ENCODE measurements around the gene SELENOI. TPM values are rescaled to one million over a fixed set of nuclear protein-coding genes. Genes with fewer than 3 reads are reported as not detected.

SELENOI gene
- total RNA-seq, 2 experiments from 2014 or later, result 27.7 to 31.5 TPM

DNA sequence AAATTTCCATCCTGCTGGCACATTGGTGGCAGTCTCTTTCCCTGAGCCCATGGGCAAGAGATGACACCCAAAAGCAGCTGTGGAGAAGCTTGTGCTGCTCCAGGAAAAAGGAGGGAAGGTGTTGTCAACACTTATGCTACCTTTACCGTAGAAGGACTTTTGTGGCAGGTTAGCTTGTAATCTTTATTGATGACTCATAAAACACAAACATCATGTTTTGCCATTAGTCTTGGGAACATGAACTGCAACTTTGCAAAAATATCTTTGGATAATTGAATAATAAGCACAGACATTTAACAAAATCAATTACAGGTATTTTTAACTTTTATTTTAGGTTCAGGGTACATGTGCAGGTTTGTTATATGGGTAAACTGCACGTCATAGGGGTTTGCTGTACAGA lies 89.2 kb downstream of the SELENOI start:
- TF ChIP-seq, protein P1, sequence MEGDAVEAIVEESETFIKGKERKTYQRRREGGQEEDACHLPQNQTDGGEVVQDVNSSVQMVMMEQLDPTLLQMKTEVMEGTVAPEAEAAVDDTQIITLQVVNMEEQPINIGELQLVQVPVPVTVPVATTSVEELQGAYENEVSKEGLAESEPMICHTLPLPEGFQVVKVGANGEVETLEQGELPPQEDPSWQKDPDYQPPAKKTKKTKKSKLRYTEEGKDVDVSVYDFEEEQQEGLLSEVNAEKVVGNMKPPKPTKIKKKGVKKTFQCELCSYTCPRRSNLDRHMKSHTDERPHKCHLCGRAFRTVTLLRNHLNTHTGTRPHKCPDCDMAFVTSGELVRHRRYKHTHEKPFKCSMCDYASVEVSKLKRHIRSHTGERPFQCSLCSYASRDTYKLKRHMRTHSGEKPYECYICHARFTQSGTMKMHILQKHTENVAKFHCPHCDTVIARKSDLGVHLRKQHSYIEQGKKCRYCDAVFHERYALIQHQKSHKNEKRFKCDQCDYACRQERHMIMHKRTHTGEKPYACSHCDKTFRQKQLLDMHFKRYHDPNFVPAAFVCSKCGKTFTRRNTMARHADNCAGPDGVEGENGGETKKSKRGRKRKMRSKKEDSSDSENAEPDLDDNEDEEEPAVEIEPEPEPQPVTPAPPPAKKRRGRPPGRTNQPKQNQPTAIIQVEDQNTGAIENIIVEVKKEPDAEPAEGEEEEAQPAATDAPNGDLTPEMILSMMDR (IDR thresholded peaks at IDR 0.05), result no peak
- H3K9me3 Mint-ChIP-seq, result no peaks in the 10 kb centered on the region
- no peaks in the 10 kb centered on the region for H3K4me1 Mint-ChIP-seq (ENCODE audit: low read depth)
- peaks cover 16% of the 10 kb centered on the region for H3K27me3 Mint-ChIP-seq
- no peaks in the 10 kb centered on the region for H3K36me3 ChIP-seq (ENCODE audit: insufficient read depth, low read length)
- H3K4me3 Mint-ChIP-seq, result no peak overlapping the region
- ATAC-seq (ENCODE audit: poor library complexity) (no peak), DNase-seq (no peak)
- no peak overlapping the region for H3K4me3 ChIP-seq (ENCODE audit: low read length)
- no peaks in the 10 kb centered on the region for H3K27me3 ChIP-seq (ENCODE audit: control insufficient read depth in 1 of 2, insufficient read depth in 2 of 2, low read length in 2 of 2)
- H3K9me3 ChIP-seq (ENCODE audit: control insufficient read depth in 1 of 2, insufficient read depth in 1 of 2, low read length in 2 of 2), result no peaks in the 10 kb centered on the region
- intact Hi-C loops (cut with DNase I, micrococcal nuclease), result no loop called here
- no peaks in the 10 kb centered on the region for H3K4me1 ChIP-seq (ENCODE audit: insufficient read depth, low read length)
- H3K27ac Mint-ChIP-seq, result no peak overlapping the region
- ChIA-PET POLR2A (no interaction called here), CTCF (no interaction called here)
- no peak overlapping the region for H3K27ac ChIP-seq (ENCODE audit: low read depth in 1 of 2, low read length in 2 of 2)
- H3K36me3 Mint-ChIP-seq (ENCODE audit: low read depth), result no peaks in the 10 kb centered on the region

DNA sequence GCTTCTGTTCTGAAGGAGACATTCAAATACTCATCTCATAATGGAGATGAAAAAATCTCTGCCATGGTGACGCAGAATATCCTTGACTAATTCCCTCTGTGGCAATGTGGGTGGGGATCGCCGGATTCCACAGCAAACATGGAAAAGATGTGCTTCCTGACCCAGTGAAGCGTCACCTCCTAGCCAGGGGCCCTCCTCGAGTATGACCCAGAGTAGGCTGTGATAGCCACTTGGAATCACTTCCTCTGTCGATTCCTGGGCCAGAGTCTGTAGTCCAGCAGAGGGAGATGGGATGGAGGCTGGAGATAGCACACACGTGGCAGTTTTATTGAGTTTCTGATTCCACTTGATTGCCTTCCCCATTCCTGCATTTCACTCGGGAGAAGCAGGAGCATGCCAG lies 92.6 kb downstream of the SELENOI start:
- no peak overlapping the region for H3K27ac Mint-ChIP-seq

DNA sequence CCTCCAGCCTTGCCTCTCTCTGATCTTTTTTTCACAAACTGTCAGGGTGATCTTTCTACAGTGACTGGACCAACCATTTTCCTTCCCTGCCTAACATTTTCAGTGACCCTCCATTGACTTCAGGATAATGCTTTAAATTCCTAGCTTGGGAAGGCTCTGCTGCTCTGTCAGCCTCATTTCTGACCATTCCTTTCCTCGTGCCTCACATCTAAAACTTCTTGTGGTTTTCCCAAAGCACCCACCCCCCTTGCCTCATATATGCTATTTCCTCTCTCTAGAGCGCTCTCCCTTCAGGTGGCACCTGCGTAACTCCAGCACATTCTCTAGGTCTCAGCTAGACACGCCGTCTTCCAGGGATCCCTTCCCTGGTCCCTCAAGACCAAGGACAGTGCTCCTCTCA lies 93.0 kb downstream of the SELENOI start:
- TF ChIP-seq, protein P1 (IDR thresholded peaks at IDR 0.05), result no peak
- ATAC-seq (ENCODE audit: poor library complexity) (no peak), DNase-seq (no peak)
- no peaks in the 10 kb centered on the region for H3K27me3 ChIP-seq (ENCODE audit: control insufficient read depth in 1 of 2, insufficient read depth in 2 of 2, low read length in 2 of 2)
- Mint-ChIP-seq H3K36me3 (ENCODE audit: low read depth) (no peaks in the 10 kb centered on the region), H3K4me3 (no peak overlapping the region), H3K4me1 (ENCODE audit: low read depth) (no peaks in the 10 kb centered on the region), H3K27me3 (peaks cover 5% of the 10 kb centered on the region), H3K27ac (no peak overlapping the region), H3K9me3 (no peaks in the 10 kb centered on the region)
- no peaks in the 10 kb centered on the region for H3K4me1 ChIP-seq (ENCODE audit: insufficient read depth, low read length)
- no peak overlapping the region for H3K27ac ChIP-seq (ENCODE audit: low read depth in 1 of 2, low read length in 2 of 2)
- ChIA-PET POLR2A (no interaction called here), CTCF (no interaction called here)
- H3K36me3 ChIP-seq (ENCODE audit: insufficient read depth, low read length), result no peaks in the 10 kb centered on the region
- intact Hi-C loops (cut with DNase I, micrococcal nuclease), result no loop called here
- H3K9me3 ChIP-seq (ENCODE audit: control insufficient read depth in 1 of 2, insufficient read depth in 1 of 2, low read length in 2 of 2), result no peaks in the 10 kb centered on the region
- H3K4me3 ChIP-seq (ENCODE audit: low read length), result no peak overlapping the region

More for the DNA sequence above, 92.6 kb downstream of the SELENOI start:
- no peaks in the 10 kb centered on the region for H3K9me3 ChIP-seq (ENCODE audit: control insufficient read depth in 1 of 2, insufficient read depth in 1 of 2, low read length in 2 of 2)
- Mint-ChIP-seq H3K36me3 (ENCODE audit: low read depth) (no peaks in the 10 kb centered on the region), H3K4me3 (no peak overlapping the region), H3K9me3 (no peaks in the 10 kb centered on the region), H3K27me3 (peaks cover 5% of the 10 kb centered on the region), H3K4me1 (ENCODE audit: low read depth) (no peaks in the 10 kb centered on the region)
- ChIA-PET CTCF (no interaction called here), POLR2A (no interaction called here)
- H3K27ac ChIP-seq (ENCODE audit: low read depth in 1 of 2, low read length in 2 of 2), result no peak overlapping the region
- no peaks in the 10 kb centered on the region for H3K27me3 ChIP-seq (ENCODE audit: control insufficient read depth in 1 of 2, insufficient read depth in 2 of 2, low read length in 2 of 2)
- H3K4me3 ChIP-seq (ENCODE audit: low read length), result no peak overlapping the region
- intact Hi-C loops (cut with DNase I, micrococcal nuclease), result no loop called here
- H3K36me3 ChIP-seq (ENCODE audit: insufficient read depth, low read length), result no peaks in the 10 kb centered on the region
- H3K4me1 ChIP-seq (ENCODE audit: insufficient read depth, low read length), result no peaks in the 10 kb centered on the region
- no peak for DNase-seq
- no peak for ATAC-seq (ENCODE audit: poor library complexity)
- TF ChIP-seq, protein P1 (IDR thresholded peaks at IDR 0.05), result no peak

All from CD4-positive, alpha-beta T cell (primary cell).